Astrocyte (in vitro differentiated cells and primary cell): ENCODE results near the gene SEPTIN1. TPM values are rescaled to one million over a fixed set of nuclear protein-coding genes. Genes with fewer than 3 reads are reported as not detected.

Source experiments
- DNase-seq: peaks from one replicate; pipeline ENCODE4 v3.0.0-alpha.2; 2010; ENCODE audit warnings: low read depth
- FAIRE-seq: peaks from 2 replicates; lab custom pipeline; 2011; peaks lifted over from hg19 to GRCh38; lab: Jason Lieb, UNC
- H2AFZ ChIP-seq: 2 replicates; pipeline ENCODE4 v1.6.0; 2012; ENCODE audit warnings: low read depth, low read length, inconsistent platforms
- H3K27ac ChIP-seq: 2 replicates; pipeline ENCODE4 v1.5.1; 2011; ENCODE audit warnings: low read depth, low read length, inconsistent platforms
- H3K27me3 ChIP-seq: 2 replicates; pipeline ENCODE4 v1.6.0; 2011; ENCODE audit warnings: low read length, inconsistent platforms; ENCODE audit not compliant: insufficient read depth
- H3K36me3 ChIP-seq: 2 replicates; pipeline ENCODE4 v1.5.1; 2011; ENCODE audit warnings: low read length, inconsistent platforms; ENCODE audit not compliant: insufficient read depth
- H3K4me1 ChIP-seq: 2 replicates; pipeline ENCODE4 v1.5.1; 2011; ENCODE audit warnings: low read length, inconsistent platforms; ENCODE audit not compliant: insufficient read depth
- H3K4me2 ChIP-seq: 2 replicates; pipeline ENCODE4 v1.6.0; 2012; ENCODE audit warnings: low read length, inconsistent platforms
- H3K4me3 ChIP-seq: 2 replicates; pipeline ENCODE4 v1.5.1; 2011; ENCODE audit warnings: low read depth, mild to moderate bottlenecking, low read length, inconsistent platforms; ENCODE audit not compliant: insufficient read depth
- H3K79me2 ChIP-seq: 2 replicates; pipeline ENCODE4 v1.6.0; 2012; ENCODE audit warnings: mild to moderate bottlenecking, low read length, inconsistent platforms; ENCODE audit not compliant: insufficient read depth
- H3K9ac ChIP-seq: 2 replicates; pipeline ENCODE4 v1.6.0; 2012; ENCODE audit warnings: mild to moderate bottlenecking, low read length, inconsistent platforms
- H3K9me3 ChIP-seq: 2 replicates; pipeline ENCODE4 v1.5.1; 2012; ENCODE audit warnings: low read depth, mild to moderate bottlenecking, low read length, inconsistent platforms; ENCODE audit not compliant: insufficient read depth
- H4K20me1 ChIP-seq: 2 replicates; pipeline ENCODE4 v1.6.0; 2012; ENCODE audit warnings: low read length, inconsistent platforms; ENCODE audit not compliant: insufficient read depth
- H3K27ac Mint-ChIP-seq: one replicate; pipeline ENCODE4 v1.8.0; 2021; ENCODE audit warnings: mild to moderate bottlenecking, mixed read lengths; ENCODE audit not compliant: unreplicated experiment
- H3K27me3 Mint-ChIP-seq: one replicate; pipeline ENCODE4 v1.8.0; 2021; ENCODE audit warnings: low read depth, mixed read lengths; ENCODE audit not compliant: unreplicated experiment
- H3K36me3 Mint-ChIP-seq: one replicate; pipeline ENCODE4 v1.8.0; 2021; ENCODE audit warnings: low read depth, mixed read lengths; ENCODE audit not compliant: unreplicated experiment
- H3K4me1 Mint-ChIP-seq: one replicate; pipeline ENCODE4 v1.8.0; 2021; ENCODE audit warnings: low read depth, mixed read lengths; ENCODE audit not compliant: unreplicated experiment
- H3K4me3 Mint-ChIP-seq: one replicate; pipeline ENCODE4 v1.8.0; 2021; ENCODE audit warnings: mild to moderate bottlenecking, moderate library complexity, mixed read lengths; ENCODE audit not compliant: unreplicated experiment
- H3K9me3 Mint-ChIP-seq: one replicate; pipeline ENCODE4 v1.8.0; 2021; ENCODE audit warnings: mild to moderate bottlenecking, mixed read lengths; ENCODE audit not compliant: unreplicated experiment
- EZH2 ChIP-seq: IDR thresholded peaks from 2 replicates; pipeline ENCODE4 v1.6.1; 2012; ENCODE audit warnings: mild to moderate bottlenecking, low read length, inconsistent platforms; ENCODE audit not compliant: insufficient read depth
- total RNA-seq: library from RNA; stranded (reverse); gene quantifications from 2 replicates; pipeline ENCODE4 v1.2.1, GENCODE V29; 2021
- TF ChIP-seq, protein P1 (sequence below): IDR thresholded peaks from 2 replicates; pipeline ENCODE4 v1.5.1; 2011; ENCODE audit warnings: low read depth, mild to moderate bottlenecking, inconsistent platforms, low read length, moderate library complexity; ENCODE audit not compliant: insufficient read depth

SEPTIN1 gene
- total RNA-seq, 1 donor from 2014 or later = 0.48 TPM

- Histone ChIP-seq H3K4me2 (peak overlapping the region; percentile 88), H3K4me3 (peak overlapping the region; percentile 62), H4K20me1 (peaks cover 33% of the 10 kb centered on the region), H3K9ac (peak overlapping the region; percentile 64), H3K27me3 (no peaks in the 10 kb centered on the region), H3K9me3 (no peaks in the 10 kb centered on the region), H2AFZ (peak overlapping the region; percentile 68), H3K36me3 (peaks cover 3% of the 10 kb centered on the region), H3K79me2 (peaks cover 37% of the 10 kb centered on the region), H3K27ac (peak overlapping the region; percentile 58), H3K4me1 (peaks cover 20% of the 10 kb centered on the region)
- Mint-ChIP-seq H3K27me3 (no peaks in the 10 kb centered on the region), H3K9me3 (no peaks in the 10 kb centered on the region), H3K4me1 (peaks cover 26% of the 10 kb centered on the region), H3K36me3 (peaks cover 4% of the 10 kb centered on the region), H3K4me3 (peak overlapping the region; percentile 89), H3K27ac (peak overlapping the region; percentile 94)
- no peak for DNase-seq
- FAIRE-seq = no peak
- TF ChIP-seq, protein P1, sequence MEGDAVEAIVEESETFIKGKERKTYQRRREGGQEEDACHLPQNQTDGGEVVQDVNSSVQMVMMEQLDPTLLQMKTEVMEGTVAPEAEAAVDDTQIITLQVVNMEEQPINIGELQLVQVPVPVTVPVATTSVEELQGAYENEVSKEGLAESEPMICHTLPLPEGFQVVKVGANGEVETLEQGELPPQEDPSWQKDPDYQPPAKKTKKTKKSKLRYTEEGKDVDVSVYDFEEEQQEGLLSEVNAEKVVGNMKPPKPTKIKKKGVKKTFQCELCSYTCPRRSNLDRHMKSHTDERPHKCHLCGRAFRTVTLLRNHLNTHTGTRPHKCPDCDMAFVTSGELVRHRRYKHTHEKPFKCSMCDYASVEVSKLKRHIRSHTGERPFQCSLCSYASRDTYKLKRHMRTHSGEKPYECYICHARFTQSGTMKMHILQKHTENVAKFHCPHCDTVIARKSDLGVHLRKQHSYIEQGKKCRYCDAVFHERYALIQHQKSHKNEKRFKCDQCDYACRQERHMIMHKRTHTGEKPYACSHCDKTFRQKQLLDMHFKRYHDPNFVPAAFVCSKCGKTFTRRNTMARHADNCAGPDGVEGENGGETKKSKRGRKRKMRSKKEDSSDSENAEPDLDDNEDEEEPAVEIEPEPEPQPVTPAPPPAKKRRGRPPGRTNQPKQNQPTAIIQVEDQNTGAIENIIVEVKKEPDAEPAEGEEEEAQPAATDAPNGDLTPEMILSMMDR = no peak
- no peak for TF ChIP-seq EZH2
Measured at GRCh38 chr16:30371248-30371816, 11.0 kb downstream of the SEPTIN1 start.

GRCh38 chr16:30370456-30371247 is 11.7 kb downstream of the SEPTIN1 start, which contains the start of gene TBC1D10B:
TSS of gene TBC1D10B (minus strand) at chr16:30370494. CDS start at chr16:30370183, 311 bp downstream.
- TF ChIP-seq, protein P1 = peak; percentile 3
- TF ChIP-seq EZH2 = peak; percentile 42
- H3K4me3 Mint-ChIP-seq = peak within 1 kb of the TSS; percentile 89
- H3K9me3 Mint-ChIP-seq = no peaks in the 10 kb centered on the region
- peak within 1 kb of the TSS; percentile 76 for H3K4me3 ChIP-seq
- peaks cover 6% of the 10 kb centered on the region for H3K36me3 Mint-ChIP-seq
- peak within 1 kb of the TSS; percentile 85 for H3K9ac ChIP-seq
- peaks cover 20% of the 10 kb centered on the region for H3K4me1 ChIP-seq
- peaks cover 39% of the 10 kb centered on the region for H4K20me1 ChIP-seq
- no peaks in the 10 kb centered on the region for H3K9me3 ChIP-seq
- H3K27me3 ChIP-seq = no peaks in the 10 kb centered on the region
- H3K4me2 ChIP-seq = peak within 1 kb of the TSS; percentile 99
- H3K27ac Mint-ChIP-seq = peak within 1 kb of the TSS; percentile 94
- peak; percentile 100 for DNase-seq
- peak within 1 kb of the TSS; percentile 68 for H2AFZ ChIP-seq
- FAIRE-seq = peak; percentile 98
- H3K79me2 ChIP-seq = peaks cover 44% of the 10 kb centered on the region
- H3K4me1 Mint-ChIP-seq = peaks cover 26% of the 10 kb centered on the region
- peak within 1 kb of the TSS; percentile 58 for H3K27ac ChIP-seq
- no peaks in the 10 kb centered on the region for H3K27me3 Mint-ChIP-seq
- peaks cover 3% of the 10 kb centered on the region for H3K36me3 ChIP-seq
